ENCODE data around the gene GLI2.

DNA sequence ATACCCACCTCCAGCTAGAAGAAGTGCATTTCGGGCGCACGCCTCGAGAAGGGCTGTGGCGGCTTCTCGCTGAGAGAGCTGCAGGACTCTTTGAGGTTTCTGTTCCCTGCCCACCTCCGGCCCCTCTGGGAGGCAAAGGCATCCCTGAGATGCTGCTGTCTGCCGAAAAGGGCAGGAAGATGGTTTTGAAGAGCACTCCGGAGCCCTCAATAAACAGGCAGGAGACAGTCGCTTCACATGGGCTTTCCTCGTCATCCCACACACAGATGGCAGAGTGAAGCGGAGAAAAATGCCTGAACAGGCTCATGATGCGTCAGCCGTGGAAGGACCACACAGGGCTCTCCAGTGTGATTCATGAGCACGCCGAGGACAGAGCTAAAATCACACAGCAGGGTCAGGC is 25.4 kb upstream of the GLI2 start:
- TF ChIP-seq, protein P1, sequence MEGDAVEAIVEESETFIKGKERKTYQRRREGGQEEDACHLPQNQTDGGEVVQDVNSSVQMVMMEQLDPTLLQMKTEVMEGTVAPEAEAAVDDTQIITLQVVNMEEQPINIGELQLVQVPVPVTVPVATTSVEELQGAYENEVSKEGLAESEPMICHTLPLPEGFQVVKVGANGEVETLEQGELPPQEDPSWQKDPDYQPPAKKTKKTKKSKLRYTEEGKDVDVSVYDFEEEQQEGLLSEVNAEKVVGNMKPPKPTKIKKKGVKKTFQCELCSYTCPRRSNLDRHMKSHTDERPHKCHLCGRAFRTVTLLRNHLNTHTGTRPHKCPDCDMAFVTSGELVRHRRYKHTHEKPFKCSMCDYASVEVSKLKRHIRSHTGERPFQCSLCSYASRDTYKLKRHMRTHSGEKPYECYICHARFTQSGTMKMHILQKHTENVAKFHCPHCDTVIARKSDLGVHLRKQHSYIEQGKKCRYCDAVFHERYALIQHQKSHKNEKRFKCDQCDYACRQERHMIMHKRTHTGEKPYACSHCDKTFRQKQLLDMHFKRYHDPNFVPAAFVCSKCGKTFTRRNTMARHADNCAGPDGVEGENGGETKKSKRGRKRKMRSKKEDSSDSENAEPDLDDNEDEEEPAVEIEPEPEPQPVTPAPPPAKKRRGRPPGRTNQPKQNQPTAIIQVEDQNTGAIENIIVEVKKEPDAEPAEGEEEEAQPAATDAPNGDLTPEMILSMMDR (IDR thresholded peaks at IDR 0.05): no peak
- TF ChIP-seq EZH2 (IDR thresholded peaks at IDR 0.05; ENCODE audit: borderline replicate concordance, insufficient read depth, low read depth, low read length, poor library complexity, severe bottlenecking): no peak

Measured in B cell (primary cell).